Naive thymus-derived CD8-positive, alpha-beta T cell (primary cell): ENCODE results near the gene BAHCC1. TPM values are rescaled to one million over a fixed set of nuclear protein-coding genes. Genes with fewer than 3 reads are reported as not detected.

Experiments
- ATAC-seq, 2 donors: fragments of 150-1000 bp; cut with Tn5 transposase in 1 of 2; sonication (Bioruptor Pico), chemical (Tn5 transposase) in 1 of 2; 1 replicate in 1 of 2; 2 replicates in 1 of 2; pipeline ENCODE4 v1.10.0; 2021; ENCODE audit warnings: mild to moderate bottlenecking in 2 of 2, moderate library complexity in 2 of 2
- POLR2A ChIA-PET: fragments of 350-600 bp; sonication (Branson Sonifier 250); formaldehyde crosslinking; loops from one replicate; lab custom pipeline; 2021; ENCODE audit warnings: antibody characterized with exemption; lab: Charles Lee
- DNase-seq, 10 donors: peaks; one replicate each; pipeline versions ENCODE4 v3.0.0 to v3.0.0-alpha.2; 2020 to 2022
- H3K27ac Mint-ChIP-seq, 10 donors: one replicate each; pipeline ENCODE4 v1.8.0; 2020 to 2022; ENCODE audit warnings: mild to moderate bottlenecking in 10 of 10, mixed read lengths in 10 of 10, moderate library complexity in 4 of 10, inconsistent platforms in 1 of 10
- H3K27me3 Mint-ChIP-seq, 5 donors: one replicate each; pipeline ENCODE4 v1.8.0; 2021 to 2022; ENCODE audit warnings: mixed read lengths in 5 of 5
- H3K36me3 Mint-ChIP-seq, 3 donors: one replicate each; pipeline ENCODE4 v1.8.0; 2020 to 2022; ENCODE audit warnings: mixed read lengths in 3 of 3, mild to moderate bottlenecking in 2 of 3, inconsistent platforms in 1 of 3
- H3K4me1 Mint-ChIP-seq, 4 donors: one replicate each; pipeline ENCODE4 v1.8.0; 2021 to 2022; ENCODE audit warnings: mixed read lengths in 4 of 4
- H3K4me3 Mint-ChIP-seq, 10 donors: one replicate each; pipeline ENCODE4 v1.8.0; 2020 to 2022; ENCODE audit warnings: mild to moderate bottlenecking in 10 of 10, mixed read lengths in 10 of 10, moderate library complexity in 6 of 10, inconsistent platforms in 1 of 10
- H3K9me3 Mint-ChIP-seq, 9 donors: one replicate each; pipeline ENCODE4 v1.8.0; 2020 to 2022; ENCODE audit warnings: mixed read lengths in 9 of 9, mild to moderate bottlenecking in 3 of 9, inconsistent platforms in 1 of 9, moderate library complexity in 1 of 9
- polyA plus RNA-seq, 3 donors: library from polyadenylated mRNA; unstranded; fragments of 300-500 nt; fragmentation: Illumina TruSeq; gene quantifications; one replicate each; pipeline ENCODE4 v1.2.3, GENCODE V29; 2021
- total RNA-seq, 8 experiments: library from RNA in 2 of 8; stranded (reverse) in 2 of 8; gene quantifications; one replicate each; pipeline ENCODE4 v1.2.3 and lab custom pipeline; 2021 to 2026

BAHCC1 gene
- total and polyA plus RNA-seq, 5 experiments from 2014 or later = not detected

DNA sequence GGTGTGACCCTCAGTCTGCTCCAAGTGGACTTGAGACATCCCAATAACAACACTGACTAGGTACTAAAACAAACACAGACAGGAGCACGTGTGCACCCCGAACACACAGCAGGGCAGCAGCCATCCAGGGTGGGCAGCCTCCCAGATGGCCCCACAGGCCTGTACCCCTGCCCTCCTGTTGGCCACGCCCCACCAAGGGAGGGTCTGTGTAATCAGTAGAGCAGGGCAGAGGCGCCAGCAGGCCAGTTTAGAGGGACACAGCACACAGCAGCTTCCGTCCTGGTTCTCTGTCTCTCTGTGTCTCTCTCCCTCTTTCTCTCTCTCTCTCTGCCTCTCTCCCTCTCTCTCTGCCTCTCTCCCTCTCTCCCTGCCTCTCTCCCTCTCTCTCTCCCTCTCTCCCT is 95.9 kb downstream of the BAHCC1 start:
- Mint-ChIP-seq H3K36me3 (no peaks in the 10 kb centered on the region), H3K27ac (no peak overlapping the region), H3K27me3 (peaks cover 0 to 5% (median under 1%) of the 10 kb centered on the region in 5 donors), H3K9me3 (no peaks in the 10 kb centered on the region), H3K4me3 (no peak overlapping the region), H3K4me1 (peaks cover 3 to 10% (median 5%) of the 10 kb centered on the region in 4 donors)
- no peak for ATAC-seq
- DNase-seq = no peak
- POLR2A ChIA-PET = interaction anchor here (0.6 to 2.0 kb wide), 2 partner anchors 20 to 59 kb away, joined by 3 to 8 read pairs; partner anchors contain the start of gene ACTG1

DNA sequence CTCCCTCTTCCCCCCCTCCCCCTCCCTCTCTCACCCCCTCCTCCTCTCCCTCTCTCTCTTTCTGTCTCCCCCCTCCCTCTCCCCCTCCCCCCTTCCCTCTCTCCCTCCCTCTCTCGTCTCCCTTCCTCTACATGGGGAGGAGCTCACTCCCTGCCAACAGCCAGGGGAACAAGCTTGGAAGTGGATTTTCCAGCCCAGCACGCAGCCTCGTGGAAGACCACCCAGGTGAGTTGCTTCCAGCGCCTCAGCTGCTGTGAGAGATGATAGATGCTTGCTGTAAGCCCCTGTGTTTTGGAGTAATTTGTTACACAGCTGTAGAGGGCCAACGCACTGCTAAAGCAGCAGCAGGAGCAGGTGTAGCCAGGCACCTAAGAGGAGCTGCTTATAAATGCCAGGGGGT is 96.5 kb downstream of the BAHCC1 start:
- POLR2A ChIA-PET = interaction anchor here (2.0 kb wide), 1 partner anchor 20 kb away, joined by 8 read pairs; the partner anchor contains the start of gene ACTG1
- Mint-ChIP-seq H3K9me3 (no peaks in the 10 kb centered on the region), H3K4me1 (peaks cover 3 to 7% (median 4%) of the 10 kb centered on the region in 4 donors), H3K27me3 (peaks cover 0 to 3% (median 0%) of the 10 kb centered on the region in 5 donors), H3K36me3 (no peaks in the 10 kb centered on the region), H3K4me3 (no peak overlapping the region), H3K27ac (peak overlapping the region in 1 of 10 donors; percentile 53)
- DNase-seq (no peak), ATAC-seq (no peak)

DNA sequence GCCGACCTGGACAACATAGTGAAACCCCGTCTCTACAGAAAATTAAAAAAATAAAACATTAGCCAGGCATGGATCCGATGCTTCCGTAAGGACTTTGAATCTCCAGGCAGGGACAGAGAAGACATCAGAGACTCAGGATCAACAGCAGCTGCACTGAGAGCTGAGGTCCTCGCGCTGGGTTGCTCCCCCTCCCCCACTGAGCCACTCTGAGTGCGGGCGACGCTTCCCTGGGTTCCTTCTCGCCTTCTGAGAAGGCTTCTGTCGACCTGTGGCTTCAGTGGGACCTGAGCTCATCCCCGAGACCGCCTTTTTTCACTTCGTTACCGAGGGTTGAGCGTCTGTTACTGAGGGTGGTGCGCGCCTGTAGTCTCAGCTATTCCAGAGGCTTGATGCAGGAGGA is 96.9 kb downstream of the BAHCC1 start:
- no peaks in the 10 kb centered on the region for H3K36me3 Mint-ChIP-seq
- POLR2A ChIA-PET = interaction anchor here (2.0 kb wide), 1 partner anchor 19 kb away, joined by 8 read pairs; the partner anchor contains the start of gene ACTG1
- H3K27ac Mint-ChIP-seq = peak overlapping the region in 1 of 10 donors; percentile 53

DNA sequence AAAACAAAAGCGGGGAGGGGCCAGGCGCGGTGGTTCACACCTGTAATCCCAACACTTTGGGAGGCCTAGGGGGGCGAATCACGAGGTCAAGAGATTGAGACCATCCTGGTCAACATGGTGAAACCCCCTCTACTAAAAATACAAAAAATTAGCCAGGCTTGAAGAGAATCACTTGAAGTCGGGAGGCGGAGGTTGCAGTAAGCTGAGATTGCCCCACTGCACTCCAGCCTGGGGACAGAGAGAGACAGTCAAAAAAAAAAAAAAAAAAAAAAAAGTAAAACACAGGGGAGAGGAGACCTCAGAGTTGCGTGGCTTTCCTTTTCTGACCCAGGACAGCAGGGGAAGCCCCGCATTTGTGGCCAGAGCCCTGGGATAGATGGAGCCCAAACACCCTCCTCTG is 97.4 kb downstream of the BAHCC1 start:
- H3K4me1 Mint-ChIP-seq = peaks cover 2 to 5% (median 3%) of the 10 kb centered on the region in 4 donors
- no peak overlapping the region for H3K4me3 Mint-ChIP-seq
- no peak overlapping the region for H3K27ac Mint-ChIP-seq
- H3K36me3 Mint-ChIP-seq = no peaks in the 10 kb centered on the region
- H3K9me3 Mint-ChIP-seq = no peaks in the 10 kb centered on the region
- ATAC-seq (no peak), DNase-seq (no peak)
- peaks cover 0 to 3% (median 0%) of the 10 kb centered on the region in 5 donors for H3K27me3 Mint-ChIP-seq
- POLR2A ChIA-PET = interaction anchor here (1.5 to 2.0 kb wide), 2 partner anchors 15 to 19 kb away, joined by 3 to 8 read pairs; partner anchors contain the start of gene ACTG1

More for the DNA sequence above, 96.9 kb downstream of the BAHCC1 start:
- DNase-seq (no peak), ATAC-seq (no peak)
- Mint-ChIP-seq H3K4me3 (no peak overlapping the region), H3K9me3 (no peaks in the 10 kb centered on the region), H3K4me1 (peaks cover 3 to 6% (median 4%) of the 10 kb centered on the region in 4 donors), H3K27me3 (peaks cover 0 to 3% (median 0%) of the 10 kb centered on the region in 5 donors)

DNA sequence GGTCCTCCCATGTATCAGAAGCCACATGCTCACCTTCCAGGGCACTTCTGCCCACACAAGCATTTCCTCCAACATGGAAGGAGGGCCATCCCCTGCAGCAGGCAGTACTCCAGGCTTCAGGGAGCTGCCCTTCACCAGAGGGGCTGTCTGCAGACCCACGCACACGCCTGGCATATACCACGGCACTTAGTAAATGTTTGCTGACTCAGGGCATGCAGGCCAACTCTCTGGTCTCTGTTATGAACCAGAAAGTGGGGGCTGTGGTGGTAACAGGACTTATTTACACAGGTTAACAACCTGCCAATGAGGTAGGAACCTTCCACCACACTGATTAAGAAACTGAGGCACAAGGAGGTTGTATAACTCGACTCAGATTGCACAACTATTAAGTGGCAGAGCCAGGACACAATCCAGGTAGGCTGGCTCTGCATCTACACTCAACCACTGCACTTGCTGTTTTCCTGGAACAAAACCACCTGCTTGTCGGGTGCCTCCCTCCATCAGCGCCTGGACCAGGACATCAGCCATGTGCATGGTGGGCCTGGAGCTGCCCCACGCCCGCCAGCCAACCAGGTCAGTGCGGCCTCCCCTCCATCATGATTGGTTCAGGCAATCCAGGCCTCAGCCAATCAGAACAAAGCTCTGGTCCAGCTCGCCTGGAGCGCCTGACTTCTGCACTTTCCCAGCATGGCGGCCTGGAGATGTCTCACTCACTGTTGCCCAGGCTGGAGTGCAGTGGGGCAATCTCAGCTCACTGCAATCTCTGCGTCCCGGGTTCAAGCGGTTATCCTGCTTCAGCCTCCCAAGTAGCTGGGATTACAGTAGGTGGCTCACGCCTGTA is 98.2 kb downstream of the BAHCC1 start:
- Mint-ChIP-seq H3K27ac (peak overlapping the region in 1 of 10 donors; percentile 82), H3K36me3 (no peaks in the 10 kb centered on the region), H3K9me3 (no peaks in the 10 kb centered on the region), H3K27me3 (peaks cover 0 to 3% (median 2%) of the 10 kb centered on the region in 5 donors), H3K4me3 (no peak overlapping the region), H3K4me1 (peaks cover 2 to 5% (median 3%) of the 10 kb centered on the region in 4 donors)
- POLR2A ChIA-PET = interaction anchor here (1.5 to 2.0 kb wide), 3 partner anchors 15 to 18 kb away, joined by 3 to 8 read pairs (median 5); partner anchors contain the start of gene ACTG1
- ATAC-seq (no peak), DNase-seq (no peak)

DNA sequence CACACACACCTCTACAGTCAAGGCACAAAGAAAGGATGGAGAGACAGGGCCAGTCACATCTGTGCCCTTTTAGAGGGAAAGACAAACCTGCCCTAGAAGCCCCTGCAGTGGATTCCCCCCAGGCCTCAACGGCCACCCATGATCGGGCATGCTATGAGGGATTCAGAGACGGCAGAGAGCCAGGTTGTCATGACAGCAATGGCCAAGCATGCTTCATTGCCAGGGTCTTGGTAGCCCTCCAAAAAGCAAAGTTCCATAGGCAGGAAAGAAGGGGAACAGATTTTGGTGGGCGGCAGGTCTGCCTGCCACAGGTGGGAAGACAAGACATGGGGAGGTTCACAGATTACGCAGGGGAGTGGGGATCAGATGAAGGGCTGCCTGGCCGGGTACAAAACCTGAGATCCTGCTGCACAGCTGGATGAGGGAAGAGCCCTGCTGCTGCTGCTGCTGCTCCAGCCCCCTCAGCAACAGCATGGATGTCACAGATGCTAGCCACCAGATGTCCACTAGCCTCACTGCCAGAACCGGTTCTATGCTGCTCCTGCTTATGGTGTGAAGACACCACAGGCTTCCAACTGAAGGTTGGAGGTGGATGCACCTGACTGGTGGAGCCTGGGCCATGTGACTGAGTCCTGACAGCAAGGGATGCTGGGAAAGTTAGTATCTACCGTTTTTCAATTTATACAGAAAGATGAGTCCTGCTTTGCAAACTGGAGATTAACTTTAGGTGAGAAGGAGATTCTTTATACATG is 99.5 kb downstream of the BAHCC1 start:
- DNase-seq (no peak), ATAC-seq (no peak)
- H3K4me1 Mint-ChIP-seq = peaks cover 0 to 2% (median under 1%) of the 10 kb centered on the region in 4 donors
- H3K4me3 Mint-ChIP-seq = no peak overlapping the region
- peaks cover 0 to 2% (median under 1%) of the 10 kb centered on the region in 5 donors for H3K27me3 Mint-ChIP-seq
- no peak overlapping the region for H3K27ac Mint-ChIP-seq
- H3K9me3 Mint-ChIP-seq = no peaks in the 10 kb centered on the region
- POLR2A ChIA-PET = interaction anchor here (1.5 kb wide), 1 partner anchor 16 kb away, joined by 5 read pairs; no protein-coding TSS in a partner anchor
- no peaks in the 10 kb centered on the region for H3K36me3 Mint-ChIP-seq

DNA sequence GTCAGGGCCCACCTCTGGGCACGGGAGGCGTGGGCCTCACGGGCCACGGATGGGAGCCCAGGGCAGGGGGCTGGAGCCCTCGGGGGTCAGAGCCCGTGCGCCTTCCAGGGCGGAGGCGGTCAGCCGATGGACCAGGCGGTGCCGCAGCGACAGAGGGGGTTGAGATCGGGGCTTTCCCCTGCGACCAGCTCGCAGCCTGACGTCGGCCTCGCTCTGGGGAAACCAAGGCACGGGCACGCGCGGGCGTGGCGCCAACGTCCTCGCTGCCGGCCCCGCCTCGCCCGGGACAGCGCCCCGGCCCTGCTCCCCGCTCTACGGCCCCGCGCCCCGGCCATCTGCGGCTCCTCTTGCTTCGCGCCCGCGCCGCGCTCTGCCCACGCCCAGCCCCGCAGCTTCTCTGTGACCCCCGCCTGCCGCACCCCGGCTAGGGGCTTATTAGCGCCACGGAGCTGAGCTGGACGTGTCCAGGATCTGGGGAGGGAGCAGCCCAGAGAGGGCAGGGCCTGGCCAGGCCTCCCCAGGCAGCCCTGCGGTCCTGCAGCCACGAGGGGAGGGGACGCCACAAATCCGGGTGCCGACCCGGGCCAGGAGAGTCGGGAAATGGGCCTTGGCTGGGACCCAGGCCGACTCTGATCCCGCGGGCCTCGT is 103.8 kb downstream of the BAHCC1 start:
- no peak overlapping the region for H3K27ac Mint-ChIP-seq
- POLR2A ChIA-PET = interaction anchor here (0.7 to 4.0 kb wide), 4 partner anchors 10 to 20 kb away, joined by 3 to 23 read pairs (median 5); partner anchors contain the start of gene ACTG1
- no peaks in the 10 kb centered on the region for H3K9me3 Mint-ChIP-seq
- H3K27me3 Mint-ChIP-seq = peaks cover 0 to 2% (median 0%) of the 10 kb centered on the region in 5 donors
- H3K36me3 Mint-ChIP-seq = no peaks in the 10 kb centered on the region
- H3K4me1 Mint-ChIP-seq = no peaks in the 10 kb centered on the region
- no peak overlapping the region for H3K4me3 Mint-ChIP-seq
- ATAC-seq (no peak), DNase-seq (no peak)

DNA sequence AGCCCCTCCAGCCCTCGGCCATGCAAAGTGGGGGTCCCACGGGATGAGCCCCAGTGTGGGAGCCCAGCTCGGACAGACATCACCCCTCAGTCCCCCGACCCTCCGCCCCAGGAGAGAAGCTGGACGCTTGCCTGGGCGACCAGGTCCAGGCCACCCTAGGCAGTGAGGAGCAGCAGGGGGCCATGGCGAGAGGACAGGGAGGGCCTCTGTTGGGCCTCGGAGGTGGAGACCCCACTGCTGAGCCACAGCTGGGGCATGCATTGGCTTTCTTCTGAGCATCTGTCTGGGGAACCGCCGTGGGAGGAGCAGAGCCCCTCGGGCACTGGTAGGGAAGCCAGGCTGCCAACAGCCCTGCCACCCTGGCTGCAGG is 104.3 kb downstream of the BAHCC1 start:
- DNase-seq (no peak), ATAC-seq (no peak)
- Mint-ChIP-seq H3K36me3 (no peaks in the 10 kb centered on the region), H3K27ac (no peak overlapping the region), H3K4me1 (no peaks in the 10 kb centered on the region), H3K27me3 (peaks cover 0 to 2% (median 0%) of the 10 kb centered on the region in 5 donors), H3K4me3 (no peak overlapping the region), H3K9me3 (no peaks in the 10 kb centered on the region)
- POLR2A ChIA-PET = interaction anchor here (0.7 to 4.0 kb wide), 2 partner anchors 10 to 13 kb away, joined by 3 to 23 read pairs; partner anchors contain the start of gene ACTG1

DNA sequence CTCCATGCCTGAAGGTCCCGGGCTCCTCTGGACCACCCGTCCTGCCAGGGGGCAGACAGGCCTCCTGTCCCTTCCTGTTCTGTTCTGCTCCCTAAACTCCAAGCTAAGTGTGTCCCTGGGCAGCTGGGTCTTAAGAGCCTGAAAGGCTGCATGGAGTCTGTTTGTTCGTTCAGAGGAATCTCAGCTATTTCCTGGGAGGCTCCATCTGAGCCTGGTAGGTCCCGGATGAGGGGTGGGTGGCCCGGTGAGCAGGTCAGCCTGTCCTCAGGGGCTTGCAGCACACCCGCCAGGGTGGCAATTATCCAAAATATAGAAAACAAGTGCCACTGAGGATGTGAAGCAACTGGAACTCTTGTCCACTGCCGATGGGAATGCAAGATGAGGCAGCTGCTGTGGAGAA is 104.8 kb downstream of the BAHCC1 start:
- Mint-ChIP-seq H3K4me1 (no peaks in the 10 kb centered on the region), H3K9me3 (no peaks in the 10 kb centered on the region), H3K27me3 (peaks cover 0 to 2% (median 0%) of the 10 kb centered on the region in 5 donors), H3K27ac (no peak overlapping the region), H3K4me3 (no peak overlapping the region), H3K36me3 (no peaks in the 10 kb centered on the region)
- DNase-seq (no peak), ATAC-seq (no peak)
- POLR2A ChIA-PET = interaction anchor here (0.9 to 4.0 kb wide), 2 partner anchors 10 to 12 kb away, joined by 3 to 23 read pairs; partner anchors contain the start of gene ACTG1

DNA sequence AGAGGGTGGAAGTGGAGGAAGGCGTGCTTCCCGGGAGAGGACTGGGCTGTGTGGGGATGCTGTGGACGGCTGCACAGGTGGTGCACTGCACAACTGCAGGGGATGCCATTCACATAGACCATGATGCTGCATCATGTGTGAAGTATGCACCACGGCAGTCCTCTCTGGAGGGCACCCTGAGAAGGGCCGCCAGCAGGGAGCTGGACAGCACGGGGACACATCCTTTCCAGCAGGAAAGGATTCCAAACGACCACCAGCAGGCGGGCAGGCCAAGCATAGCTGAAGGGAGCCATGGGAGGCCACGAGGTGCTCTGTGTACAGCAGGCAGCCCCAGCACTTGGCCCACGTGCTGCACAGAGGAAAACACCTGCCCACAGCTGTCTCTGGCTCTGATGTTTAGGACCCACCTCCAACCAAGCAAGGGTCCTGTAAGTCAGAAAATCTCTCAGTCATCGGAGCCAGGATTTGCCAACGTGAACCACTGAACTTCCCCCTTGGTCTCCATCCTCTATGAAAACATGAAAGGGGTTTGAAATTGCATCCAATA is 107.3 kb downstream of the BAHCC1 start:
- peak overlapping the region in 1 of 10 donors; percentile 12 for H3K27ac Mint-ChIP-seq
- POLR2A ChIA-PET = interaction anchor here (0.6 to 1.1 kb wide), 2 partner anchors 8 to 23 kb away, joined by 3 to 4 read pairs; no protein-coding TSS in a partner anchor
- peak in 1 of 2 donors; percentile 61 for ATAC-seq

DNA sequence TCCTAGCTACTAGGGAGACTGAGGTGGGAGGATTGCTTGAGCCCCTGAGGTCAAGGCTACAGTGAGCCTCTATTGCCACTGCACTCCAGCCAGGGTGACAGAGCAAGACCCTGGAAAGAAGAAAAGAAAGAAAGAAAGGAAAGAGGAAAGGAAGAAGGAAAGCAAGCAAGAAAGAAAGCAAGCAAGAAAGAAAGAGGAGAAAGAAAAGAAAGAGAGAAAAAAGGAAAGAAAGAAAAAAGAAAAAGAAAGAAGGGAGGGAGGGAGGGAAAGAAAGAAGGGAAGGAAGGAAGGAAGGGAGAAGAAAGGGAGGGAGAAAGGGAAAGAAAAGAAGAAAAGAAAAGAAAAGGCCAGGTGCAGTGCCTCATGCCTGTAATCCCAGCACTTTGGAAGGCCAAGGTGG is 108.4 kb downstream of the BAHCC1 start:
- Mint-ChIP-seq H3K36me3 (peaks cover 0 to 11% (median 0%) of the 10 kb centered on the region in 3 donors), H3K4me1 (peaks cover 0 to 13% (median 10%) of the 10 kb centered on the region in 4 donors), H3K27ac (no peak overlapping the region), H3K4me3 (no peak overlapping the region), H3K27me3 (no peaks in the 10 kb centered on the region), H3K9me3 (no peaks in the 10 kb centered on the region)
- DNase-seq (no peak), ATAC-seq (no peak)
- POLR2A ChIA-PET = no interaction called here

More for the DNA sequence above, 107.3 kb downstream of the BAHCC1 start:
- no peaks in the 10 kb centered on the region for H3K36me3 Mint-ChIP-seq
- no peaks in the 10 kb centered on the region for H3K9me3 Mint-ChIP-seq
- H3K4me1 Mint-ChIP-seq = peaks cover 0 to 2% (median 2%) of the 10 kb centered on the region in 4 donors
- peaks cover 0 to 2% (median 0%) of the 10 kb centered on the region in 5 donors for H3K27me3 Mint-ChIP-seq
- DNase-seq = no peak
- H3K4me3 Mint-ChIP-seq = no peak overlapping the region
